Stimulated activated CD4-positive, alpha-beta T cell treated with anti-CD3 and anti-CD28 coated beads, Interleukin-12 subunit alpha, Interleukin-12 subunit beta, amount 100 ng/mL, for 48 hours (primary cell): ENCODE results near the gene YPEL2.
A peak's percentile ranks its signal among the peaks of the same experiment; 100 is the strongest.

Experiments
- DNase-seq, 3 donors: peaks; one replicate each; pipeline ENCODE4 v3.0.0-alpha.2; 2020; ENCODE audit warnings: low read depth in 2 of 3, low spot score in 1 of 3

Gene YPEL2

DNA sequence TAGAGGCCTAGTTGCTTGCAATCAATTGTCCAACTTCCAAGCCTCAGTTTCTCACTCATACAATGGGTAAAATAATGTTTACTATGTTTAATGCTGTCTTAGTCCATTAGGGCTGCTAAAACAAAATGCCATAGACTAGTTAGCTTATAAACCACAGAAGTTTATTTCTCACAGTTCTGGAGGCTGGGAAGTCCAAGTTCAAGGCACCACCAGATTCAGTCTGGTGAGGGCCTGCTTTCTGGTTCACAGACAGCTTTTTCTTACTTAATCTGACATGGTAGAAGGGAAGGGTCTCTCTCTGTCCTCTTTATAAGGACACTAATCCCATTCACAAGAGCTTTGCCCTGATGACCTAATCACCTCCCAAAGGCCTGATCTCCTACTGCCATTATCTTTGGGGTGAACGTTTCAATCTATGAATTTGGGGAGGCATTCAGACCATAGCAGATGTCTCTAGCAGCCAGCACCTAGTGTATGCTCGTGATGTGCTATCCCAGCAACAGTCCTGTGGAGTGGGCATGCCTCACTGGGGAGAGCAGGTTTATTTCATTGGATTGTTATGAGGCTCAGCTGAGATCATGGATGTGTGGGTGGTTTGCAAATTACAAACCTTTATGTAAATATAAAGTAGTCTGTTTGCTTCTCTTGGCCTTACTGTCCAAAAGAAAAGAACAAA, 25.2 kb downstream of the YPEL2 start:
- DNase-seq, result no peak

DNA sequence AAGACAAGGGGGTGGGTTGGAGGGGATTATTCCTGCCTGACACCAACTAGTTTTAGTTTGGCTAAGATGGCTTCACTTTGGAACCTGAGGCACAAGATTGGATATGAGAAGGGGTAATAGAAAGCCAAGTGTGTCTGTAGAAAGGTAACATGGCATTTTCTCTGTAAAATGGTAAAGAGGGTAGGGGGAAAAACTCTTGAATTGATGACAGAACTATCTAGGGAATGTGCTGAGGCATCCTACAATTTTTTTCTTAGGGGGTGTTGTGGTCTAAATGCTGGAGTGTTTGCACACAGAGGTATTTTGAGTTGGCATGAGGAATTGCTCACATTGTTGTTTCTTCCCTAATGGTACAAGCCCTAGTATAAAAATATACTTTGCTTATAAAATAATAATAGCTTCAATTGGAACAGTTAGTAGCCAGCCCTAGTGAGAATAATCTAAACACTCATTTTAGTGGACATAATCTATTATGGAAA, 25.8 kb downstream of the YPEL2 start:
- no peak for DNase-seq

DNA sequence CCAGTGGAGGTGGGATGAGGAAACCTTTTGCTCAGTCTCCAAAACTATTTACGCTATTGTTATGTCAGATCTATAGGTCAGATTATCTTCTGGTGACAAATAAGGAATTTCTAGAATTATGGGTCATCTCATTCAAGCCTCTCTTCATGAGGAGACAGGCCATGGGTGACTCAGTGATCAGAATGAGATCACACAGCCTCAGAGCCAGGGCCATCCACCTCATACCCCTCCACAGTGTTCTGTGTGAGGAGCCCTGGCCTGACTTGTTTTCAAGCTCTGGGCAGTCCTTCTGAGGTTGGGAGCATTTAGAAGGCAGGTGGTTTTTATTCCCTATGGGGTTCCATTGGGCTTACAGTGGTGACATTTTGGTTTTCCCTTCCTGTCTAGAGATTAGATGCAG, 26.5 kb downstream of the YPEL2 start:
- DNase-seq, result no peak

DNA sequence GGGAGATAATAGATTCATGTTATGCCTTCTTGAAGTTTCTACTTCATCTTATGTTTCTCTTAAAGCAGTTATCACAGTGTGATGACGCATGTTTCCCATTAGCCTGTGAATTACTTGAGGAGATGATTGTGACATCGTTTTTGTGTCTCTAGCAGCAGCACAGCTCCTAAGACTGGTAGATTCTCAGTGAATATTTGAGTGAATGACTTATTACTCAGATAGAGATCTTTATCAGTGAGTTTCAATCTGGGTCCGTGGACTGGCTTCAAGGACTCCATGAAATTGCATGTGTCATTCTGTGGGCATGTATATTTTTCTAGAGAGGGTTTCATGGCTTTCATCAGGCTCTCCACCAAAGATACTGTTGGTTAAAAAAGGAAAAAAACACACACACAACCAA, 29.9 kb downstream of the YPEL2 start:
- DNase-seq, result peak in 1 of 3 donors; percentile 57

DNA sequence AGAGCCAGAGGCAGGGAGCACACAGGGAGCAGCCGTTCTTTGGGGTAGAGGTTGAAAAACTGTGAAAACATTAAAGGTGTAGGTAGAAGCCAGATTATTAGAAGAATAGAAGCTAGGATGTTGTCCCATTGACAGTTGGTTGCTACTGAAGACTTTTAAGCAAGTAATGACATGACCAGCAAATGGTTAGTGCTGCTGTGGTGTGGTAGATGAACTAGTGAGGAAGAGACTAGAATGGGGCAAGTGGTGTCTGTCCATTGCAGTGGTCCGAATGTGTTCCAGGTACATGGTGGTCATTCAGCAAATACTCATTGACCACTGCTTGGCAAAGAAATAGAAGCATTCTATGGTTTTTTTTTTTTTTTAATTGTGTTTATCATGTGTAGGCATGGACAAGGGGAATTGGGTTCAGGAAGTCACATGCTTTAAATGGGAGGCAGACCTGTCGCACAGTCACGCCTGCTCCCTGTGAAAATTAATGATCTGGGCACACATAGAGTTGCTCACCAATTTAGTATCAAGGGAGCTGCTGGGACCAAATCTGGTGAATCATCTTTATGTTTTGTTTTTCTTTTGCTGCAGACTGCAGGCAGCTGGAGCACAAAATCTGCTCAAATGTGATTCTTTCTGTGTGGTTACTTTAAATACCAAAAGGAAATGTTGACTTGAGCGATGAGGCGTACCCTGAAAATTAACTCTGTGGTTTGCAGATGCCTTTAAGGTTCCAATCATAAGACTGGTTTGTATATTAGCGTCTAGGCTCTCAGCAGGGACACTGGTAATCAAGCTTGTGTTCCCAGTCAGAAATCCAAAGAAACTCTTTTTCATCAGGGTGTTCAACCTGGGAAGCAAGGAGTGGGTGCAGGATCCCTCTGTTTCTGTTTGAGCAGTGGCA, 30.7 kb downstream of the YPEL2 start:
- peak in 2 of 3 donors; percentile 17 to 26 for DNase-seq

DNA sequence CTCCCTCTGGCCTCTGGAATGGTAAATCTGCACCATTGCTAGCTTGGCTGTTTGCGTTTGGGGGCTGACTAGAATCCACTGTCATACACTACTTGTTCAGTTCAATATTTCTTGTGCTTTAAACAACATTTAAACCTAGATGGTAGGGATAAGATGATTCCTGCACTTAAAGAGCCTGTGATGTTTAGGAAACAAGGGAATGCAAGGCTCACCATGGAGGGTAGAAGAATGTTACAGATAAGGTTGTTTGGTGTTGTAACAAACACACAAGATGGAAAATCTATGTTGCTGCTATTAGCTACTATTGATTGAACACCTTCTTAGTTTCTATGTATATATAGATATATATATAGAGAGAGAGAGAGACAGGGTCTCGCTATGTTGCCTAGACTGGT, 31.4 kb downstream of the YPEL2 start:
- DNase-seq, result no peak

DNA sequence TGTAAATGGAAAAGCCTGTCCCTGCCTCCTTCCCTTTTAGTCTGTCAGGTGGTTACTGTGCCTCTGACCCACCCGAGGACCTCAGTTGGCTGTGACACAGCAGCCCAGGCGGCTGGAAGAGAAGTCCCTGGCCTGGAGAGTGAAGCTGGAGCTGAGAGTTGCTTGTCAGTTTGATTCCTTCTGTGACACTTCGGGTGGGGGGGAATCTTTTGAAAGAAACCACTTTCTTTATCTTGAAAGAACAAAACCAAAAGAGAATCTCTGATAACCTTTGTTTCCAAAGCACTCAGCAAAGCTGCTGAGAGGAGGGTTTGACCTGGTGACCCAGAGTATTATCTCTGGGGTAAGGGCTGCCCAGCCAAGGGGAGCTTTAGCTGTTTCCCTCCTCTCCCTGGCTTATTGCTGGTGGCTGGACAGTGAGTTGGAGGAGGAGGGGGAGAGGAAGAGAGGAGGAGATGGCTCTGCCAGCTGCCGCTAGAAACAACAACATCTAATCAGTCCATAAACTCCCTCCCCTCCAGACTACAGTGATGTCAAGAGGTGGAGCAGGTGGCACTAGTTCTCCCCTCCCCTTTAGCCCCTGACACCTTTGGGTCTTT, 34.0 kb downstream of the YPEL2 start:
- no peak for DNase-seq

DNA sequence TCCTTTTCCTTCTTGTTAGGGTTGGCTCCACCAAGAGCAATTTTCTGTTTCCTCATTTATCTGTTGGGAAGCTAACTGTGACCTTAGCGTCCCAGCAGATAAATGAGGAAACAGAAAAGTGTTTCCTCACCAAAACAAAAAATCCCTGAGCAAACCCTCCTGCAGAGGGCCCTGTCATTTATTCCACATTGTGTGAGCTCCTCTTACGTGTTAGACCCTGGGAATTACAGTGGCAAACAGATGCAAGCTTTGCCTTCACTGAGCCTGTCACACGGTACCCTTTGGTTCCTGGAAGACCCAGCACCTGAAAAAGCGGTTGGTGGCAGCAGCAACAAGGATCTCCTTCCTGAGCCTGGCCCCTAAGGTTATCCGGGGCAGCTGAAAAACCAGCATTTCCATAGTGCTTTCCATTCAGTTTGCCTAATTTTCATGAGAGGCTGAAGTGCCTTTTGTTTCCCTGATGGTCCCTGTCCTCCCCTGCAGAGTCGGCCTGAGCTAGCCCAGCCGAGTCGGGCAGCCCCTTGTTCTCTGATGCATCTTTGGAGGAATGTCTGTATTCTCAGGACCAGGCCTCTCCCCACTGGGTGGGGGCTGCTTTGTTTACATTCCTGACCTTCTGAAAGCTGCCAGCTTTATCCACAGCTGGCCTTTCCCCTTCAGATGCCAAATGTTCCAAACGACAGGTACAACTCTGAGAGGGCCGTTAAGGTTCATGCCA, 34.7 kb downstream of the YPEL2 start:
- no peak for DNase-seq

DNA sequence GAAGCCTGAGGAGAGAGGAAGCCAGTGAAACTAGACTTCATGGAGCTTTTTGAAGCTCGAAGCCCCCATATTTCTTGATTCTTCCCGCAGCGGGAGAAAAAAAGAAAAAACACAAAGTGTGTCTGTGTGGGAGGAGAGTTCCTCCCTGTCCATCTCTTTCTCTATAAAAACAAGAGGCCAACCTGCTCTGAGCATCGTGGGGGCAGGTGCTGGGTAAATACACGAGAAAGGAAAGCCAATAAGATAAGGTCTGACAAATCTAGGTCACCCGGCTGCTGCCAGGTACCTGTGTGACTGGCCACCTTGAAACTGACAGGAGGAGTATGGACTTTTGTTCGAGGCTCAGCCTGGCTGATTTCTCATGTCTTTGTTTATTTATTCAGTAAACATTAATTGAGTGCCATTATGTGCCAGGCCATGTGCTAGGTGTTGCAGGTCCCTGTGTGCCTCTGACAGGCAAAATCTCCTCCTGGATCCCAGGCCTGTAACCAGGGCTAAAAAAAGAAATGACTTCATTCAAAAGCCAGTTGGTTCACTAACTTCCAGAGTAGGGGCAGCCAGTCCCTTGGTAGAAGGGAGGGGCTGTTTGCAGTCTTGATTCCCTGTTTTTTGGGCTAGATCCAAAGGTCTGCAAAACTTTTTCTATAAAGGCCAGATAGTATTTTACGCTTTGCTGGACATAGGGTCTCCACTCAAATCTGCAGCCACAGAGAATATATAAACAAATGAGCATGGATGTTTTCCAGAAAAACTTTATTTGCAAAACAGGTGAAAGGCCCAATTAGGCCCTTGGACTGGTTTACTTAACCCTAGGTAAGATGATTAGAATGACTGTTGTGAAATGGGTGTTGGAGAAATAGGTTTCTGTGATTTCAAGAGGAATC, 35.6 kb downstream of the YPEL2 start:
- DNase-seq, result no peak

DNA sequence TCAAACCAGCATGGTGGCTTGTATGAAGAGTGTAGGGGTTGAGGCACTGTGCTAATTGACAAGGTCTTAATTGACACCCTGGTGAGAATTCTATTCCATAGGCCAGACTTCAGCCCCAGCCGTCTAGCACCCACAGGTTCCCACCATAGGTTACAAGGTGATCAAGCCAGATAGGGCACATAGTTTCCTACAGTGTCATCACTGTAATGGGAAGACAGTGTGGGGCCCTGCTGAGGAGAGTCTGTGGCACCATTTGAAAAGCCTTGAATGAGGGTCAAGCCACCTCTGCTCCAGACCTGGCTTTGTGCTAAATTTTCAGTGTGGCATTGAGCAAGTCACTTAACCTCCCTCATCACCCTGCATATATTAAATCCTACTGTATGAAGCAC, 36.2 kb downstream of the YPEL2 start:
- DNase-seq, result no peak

DNA sequence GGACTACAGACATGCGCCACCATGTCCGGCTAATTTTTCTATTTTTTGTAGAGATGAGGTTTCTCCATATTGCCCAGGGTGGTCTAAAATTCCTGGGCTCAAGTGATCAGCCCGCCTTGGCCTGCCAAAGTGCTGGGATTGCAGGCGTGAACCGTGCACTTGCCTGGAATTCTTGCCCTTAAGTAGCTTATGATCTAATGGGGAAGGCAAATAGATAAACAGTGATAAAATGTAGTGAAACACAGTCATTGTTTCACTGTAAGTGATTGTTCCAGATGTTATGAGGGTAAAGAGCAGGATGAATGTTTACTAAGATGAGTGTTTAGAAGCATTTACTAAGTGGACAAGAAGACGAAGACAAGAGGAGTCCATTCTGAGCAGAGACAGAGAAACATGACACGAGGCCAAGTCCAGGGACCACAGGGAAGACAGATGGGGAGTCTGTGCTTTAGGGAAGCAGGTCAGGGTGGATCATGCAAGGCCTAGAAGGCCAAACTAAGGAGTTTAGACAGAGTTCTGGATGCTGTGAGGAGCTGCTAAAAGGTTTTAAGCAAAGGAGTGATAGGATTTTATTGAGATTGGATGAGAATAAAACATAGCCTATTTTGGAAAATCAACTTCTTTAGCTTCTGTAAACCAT, 36.9 kb downstream of the YPEL2 start:
- DNase-seq, result no peak

DNA sequence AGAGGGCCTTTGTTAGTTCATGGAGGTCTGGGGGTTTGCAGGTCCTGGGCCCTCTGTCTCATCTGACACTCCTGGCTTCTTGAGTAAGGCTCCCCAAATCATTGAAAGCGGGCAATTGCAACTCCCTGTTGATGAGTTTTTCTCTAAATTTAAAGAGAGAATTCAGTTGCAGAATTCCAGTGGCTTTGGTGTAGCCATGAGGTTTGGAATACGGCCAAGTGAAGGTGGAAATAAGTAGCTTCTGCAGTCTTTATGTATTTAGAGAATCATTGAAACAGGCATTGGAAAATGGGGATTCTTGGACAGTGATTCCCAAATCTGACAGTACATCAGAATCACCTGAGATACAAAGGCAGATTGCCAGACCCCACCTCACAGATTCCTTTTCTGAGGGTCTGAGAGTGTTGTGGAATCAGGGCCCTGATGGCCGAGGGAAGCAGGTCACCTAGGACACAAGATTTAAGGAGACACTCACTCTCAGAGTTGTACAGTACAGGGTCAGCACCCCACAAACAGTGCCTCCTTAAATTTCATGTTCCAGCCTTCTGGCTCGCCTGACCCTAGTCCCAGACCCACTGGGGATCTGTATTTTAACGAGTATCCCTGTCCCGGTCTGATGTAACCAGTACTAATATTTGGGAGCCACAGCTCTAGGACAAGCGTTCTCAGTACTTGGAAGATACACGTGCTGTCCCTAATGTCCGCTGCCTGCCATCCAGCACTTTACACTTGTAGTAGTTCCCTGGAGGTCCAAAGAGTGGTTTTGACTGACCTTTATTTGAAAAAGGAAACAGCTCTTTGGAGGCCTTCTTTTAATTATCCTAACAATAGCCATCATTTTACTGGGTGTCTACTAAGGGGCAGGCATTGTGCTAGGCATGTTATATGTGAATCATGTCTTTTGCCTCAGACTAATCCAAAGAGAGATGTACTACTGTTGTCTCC, 37.8 kb downstream of the YPEL2 start:
- DNase-seq, result no peak

DNA sequence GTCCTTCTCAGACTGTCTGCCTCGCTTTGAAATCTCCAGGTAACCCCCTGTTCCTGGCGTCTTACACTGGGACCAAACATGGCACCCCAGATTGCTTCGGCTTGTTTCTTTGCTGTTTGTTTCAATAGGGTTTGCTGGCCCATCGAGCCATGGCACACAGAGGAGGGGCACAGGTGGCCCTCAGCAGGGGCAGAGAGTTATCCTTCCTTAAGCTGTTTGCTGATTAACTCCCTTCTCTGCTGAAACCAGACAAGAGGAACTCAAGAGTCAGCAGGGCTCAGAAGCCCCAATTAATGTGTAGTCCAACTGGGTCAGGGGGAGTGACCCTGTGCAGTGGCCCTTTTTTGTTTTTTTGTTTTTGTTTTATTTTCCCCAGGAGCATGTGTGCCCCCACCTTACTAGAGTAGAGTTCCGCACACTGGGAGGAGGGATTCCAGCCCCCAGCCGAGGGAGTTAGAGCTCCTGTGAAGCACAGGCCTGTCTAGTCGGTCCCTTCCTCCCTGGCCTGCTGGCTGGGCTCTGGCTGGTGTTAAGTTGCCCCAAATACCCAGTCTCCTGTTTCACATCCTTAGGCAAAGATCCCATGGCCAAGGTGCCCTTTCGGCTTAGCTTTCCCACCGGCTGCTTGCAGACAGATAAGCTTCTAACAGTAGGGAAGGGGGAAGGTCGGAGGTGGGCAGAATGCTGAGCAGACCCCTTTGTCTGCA, 39.3 kb downstream of the YPEL2 start:
- DNase-seq, result no peak

DNA sequence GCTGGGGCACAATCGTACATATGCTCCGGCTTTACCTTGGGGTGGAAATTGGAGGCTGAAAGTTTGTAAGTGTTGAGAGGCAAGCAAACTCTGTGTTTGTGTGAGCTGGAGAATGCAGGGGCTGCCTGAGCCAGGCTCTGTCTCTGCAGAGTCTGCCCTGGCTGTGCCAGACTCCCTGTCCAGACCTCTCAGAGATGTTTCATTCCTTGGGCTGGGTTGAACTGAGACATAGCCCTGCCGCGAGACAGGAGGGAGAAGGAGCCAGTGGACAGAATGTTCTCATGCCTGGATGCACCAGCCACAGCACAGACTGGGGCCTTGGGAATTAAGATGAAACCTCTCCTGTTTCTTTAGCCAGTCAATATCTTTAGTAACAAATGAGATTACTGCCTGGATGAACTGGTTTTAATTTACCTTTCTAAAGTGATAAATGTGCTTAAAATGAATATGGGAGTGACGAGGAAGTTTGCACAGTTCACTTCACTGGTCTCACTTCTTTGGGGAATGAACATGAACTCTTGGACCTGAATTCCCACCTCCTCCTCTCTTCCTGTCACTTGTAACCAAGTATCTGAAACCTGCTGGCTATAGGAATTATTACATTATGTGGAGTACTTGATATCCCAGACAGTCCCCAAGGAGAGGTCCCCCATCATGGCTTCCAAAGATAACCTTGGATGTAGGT, 40.1 kb downstream of the YPEL2 start:
- no peak for DNase-seq

DNA sequence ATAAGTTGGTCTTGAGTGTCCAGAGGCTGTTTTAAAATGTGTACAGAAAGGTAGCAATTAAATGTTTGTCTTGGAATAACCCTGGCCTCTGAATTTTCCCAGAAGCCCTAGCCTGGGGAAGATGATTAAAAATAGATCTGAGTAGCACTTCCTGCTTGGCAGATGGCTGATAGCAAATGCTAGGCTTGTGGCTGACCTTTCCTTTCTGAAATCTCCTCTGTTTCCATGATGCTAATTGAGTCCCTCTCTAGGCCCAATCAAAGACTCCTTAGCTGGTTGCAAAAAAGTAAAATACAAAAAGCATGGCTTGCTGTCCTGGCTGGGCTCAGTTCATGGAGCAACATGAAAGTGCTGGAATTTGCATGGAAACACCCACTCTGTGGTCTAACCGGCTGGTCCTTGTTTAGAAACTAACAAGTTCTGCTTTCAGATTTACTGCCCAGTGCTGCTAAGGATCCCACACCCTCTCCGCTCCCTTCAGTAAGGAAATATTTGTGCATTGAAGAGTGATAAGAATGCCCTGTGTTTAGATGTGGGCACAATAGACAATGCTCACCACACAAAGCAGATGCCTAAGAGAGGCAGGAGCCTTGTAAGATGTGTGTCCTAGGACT, 40.8 kb downstream of the YPEL2 start:
- no peak for DNase-seq

DNA sequence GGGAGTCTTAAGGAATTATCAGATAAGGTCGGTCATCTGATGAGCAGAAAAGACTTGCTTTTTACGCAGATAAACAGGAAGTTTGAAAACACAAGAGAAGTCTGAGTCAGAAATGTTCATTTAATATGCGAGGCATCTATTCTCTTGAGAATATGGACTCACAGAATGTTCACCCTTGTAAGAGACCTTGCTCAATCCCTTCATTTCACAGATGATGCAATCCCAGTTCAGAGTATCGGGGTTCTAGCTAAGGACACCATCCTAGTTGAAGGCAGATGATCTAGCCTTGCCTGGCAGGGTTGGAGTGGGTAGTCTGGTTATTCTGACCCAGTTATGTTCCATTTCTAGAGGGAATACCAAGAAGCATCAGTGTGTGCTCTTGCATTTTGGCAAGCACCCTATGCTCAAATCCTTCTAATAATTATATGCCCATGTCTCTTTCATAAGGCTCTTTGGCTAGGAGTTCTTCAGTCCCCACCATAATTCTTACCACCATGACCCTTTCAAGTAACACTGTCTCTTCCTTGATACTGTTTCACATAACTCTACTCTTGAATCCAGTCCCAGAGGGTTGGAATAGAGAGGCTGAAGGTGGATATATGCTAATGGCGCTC, 42.5 kb downstream of the YPEL2 start:
- no peak for DNase-seq

DNA sequence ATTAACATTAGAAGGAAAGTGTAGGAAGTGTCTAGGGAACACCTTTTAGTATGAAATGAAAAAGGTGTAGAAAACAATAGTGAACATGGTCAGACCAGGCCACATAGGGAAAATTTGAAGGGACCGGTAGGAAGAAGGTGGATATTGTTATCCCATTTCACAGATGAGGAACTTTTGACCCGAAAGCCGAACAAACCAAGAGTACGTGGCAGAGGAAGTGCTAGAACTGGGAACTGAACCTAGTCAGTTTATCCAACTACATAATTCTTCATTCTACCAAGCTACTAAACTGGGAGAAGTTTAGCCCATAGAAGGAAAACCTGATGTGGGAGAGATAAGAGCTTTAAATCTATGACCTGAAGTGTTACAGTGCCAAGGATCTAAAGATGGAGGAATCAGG, 43.2 kb downstream of the YPEL2 start:
- DNase-seq, result no peak
